Keratinocyte (primary cell): ENCODE measurements around the gene EPHA3.

Experiments
- CTCF ChIP-seq, 3 experiments: IDR thresholded peaks in 1 of 3; conservative IDR thresholded peaks in 1 of 3; optimal IDR thresholded peaks in 1 of 3; 2 replicates in 2 of 3; 3 replicates in 1 of 3; pipeline versions ENCODE3 to v1.5.1; 2011; ENCODE audit warnings: low read length in 3 of 3, mild to moderate bottlenecking in 3 of 3, moderate library complexity in 2 of 3, control low read depth in 1 of 3, inconsistent platforms in 1 of 3; ENCODE audit not compliant: insufficient read depth in 2 of 3; ENCODE audit errors: extremely low read depth in 1 of 3
- EZH2 ChIP-seq: IDR thresholded peaks from one replicate; pipeline ENCODE4 v1.6.1; 2012; ENCODE audit warnings: inconsistent platforms, mild to moderate bottlenecking, low read length, moderate library complexity

GRCh38 chr3:89320186-89320585, 212.8 kb downstream of the EPHA3 start:
- no peak for TF ChIP-seq CTCF (optimal IDR thresholded peaks at IDR 0.05 in 1 of 3, IDR thresholded peaks at IDR 0.05 in 1 of 3, conservative IDR thresholded peaks at IDR 0.05 in 1 of 3; ENCODE audit: extremely low read depth in 1 of 3, insufficient read depth in 2 of 3, low read length in 3 of 3)
- no peak for TF ChIP-seq EZH2
